K562 (cell line): ENCODE results near the gene ZFYVE28. TPM values are rescaled to one million over a fixed set of nuclear protein-coding genes. Genes with fewer than 3 reads are reported as not detected.

Experiments used
- ATAC-seq: fragments of 200-7000 bp; cut with Tn5 transposase; 3 replicates; pipeline ENCODE4 v1.9.1; 2020; ENCODE audit warnings: moderate library complexity
- BruUV-seq: library from RNA; stranded (reverse); fragments of 400-500 nt; replicated peaks from 2 replicates; lab custom pipeline; 2021; lab: Mats Ljungman, UMichigan
- CTCF ChIA-PET: fragments of 300-600 bp; formaldehyde crosslinking; extraction: SDS; loops from one replicate; lab custom pipeline; 2021; ENCODE audit warnings: low intra/inter-chr PET ratio; lab: Yijun Ruan, JAX
- POLR2A ChIA-PET: fragments of 300-600, 350-650 bp; sonication (Branson Sonifier 250); formaldehyde crosslinking; extraction: SDS; loops from one replicate; lab custom pipeline; 2021; ENCODE audit warnings: antibody characterized with exemption, inconsistent platforms; lab: Yijun Ruan, JAX
- DNase-seq, 4 experiments: peaks; one replicate each; pipeline versions ENCODE4 v3.0.0 to v3.0.0-alpha.2; 2011 to 2018; ENCODE audit warnings: low spot score in 3 of 4, mixed read lengths in 3 of 4; ENCODE audit errors: extremely low read depth in 1 of 4
- FAIRE-seq: peaks from 2 replicates; lab custom pipeline; 2011; peaks lifted over from hg19 to GRCh38; lab: Jason Lieb, UNC
- H2AFZ ChIP-seq: 2 replicates; pipeline ENCODE4 v1.6.0; 2011; ENCODE audit warnings: low read depth, low read length, control low read depth, inconsistent platforms
- H3K27ac ChIP-seq: fragments of 200-600 bp; 3 replicates; pipeline ENCODE4 v1.8.0; 2011; ENCODE audit warnings: low read depth, mild to moderate bottlenecking, control low read depth, inconsistent platforms, low read length, moderate library complexity, mixed read lengths; ENCODE audit errors: extremely low read depth
- H3K27me3 ChIP-seq, 2 experiments: fragments of 300-600 bp in 1 of 2; 2 replicates in 1 of 2; 3 replicates in 1 of 2; pipeline versions ENCODE4 v1.6.0 to v1.8.0; 2011; ENCODE audit warnings: inconsistent platforms in 2 of 2, low read length in 2 of 2, mild to moderate bottlenecking in 1 of 2, mixed read lengths in 1 of 2, moderate library complexity in 1 of 2; ENCODE audit not compliant: control insufficient read depth in 2 of 2, insufficient read depth in 2 of 2
- H3K36me3 ChIP-seq: fragments of 300-600 bp; 3 replicates; pipeline ENCODE4 v1.8.0; 2011; ENCODE audit warnings: mild to moderate bottlenecking, low read length, inconsistent platforms; ENCODE audit not compliant: control insufficient read depth, insufficient read depth
- H3K4me1 ChIP-seq, 2 experiments: fragments of 200-600 bp in 1 of 2; replicated peaks in 1 of 2; 2 replicates in 1 of 2; 3 replicates in 1 of 2; pipeline versions ENCODE4 v1.5.1 to v1.8.0; 2011; ENCODE audit warnings: inconsistent platforms in 2 of 2, low read length in 2 of 2, mild to moderate bottlenecking in 1 of 2, mixed read lengths in 1 of 2, moderate library complexity in 1 of 2; ENCODE audit not compliant: control insufficient read depth in 2 of 2, insufficient read depth in 2 of 2
- H3K4me2 ChIP-seq: 2 replicates; pipeline ENCODE4 v1.6.1; 2011; ENCODE audit warnings: low read length, control low read depth, inconsistent platforms, mixed read lengths; ENCODE audit not compliant: insufficient read depth
- H3K4me3 ChIP-seq: fragments of 200-600 bp; sonication (generic), shearing (Covaris generic); 2 replicates; pipeline ENCODE4 v1.5.1; 2016; ENCODE audit warnings: control low read depth, inconsistent platforms
- H3K79me2 ChIP-seq: fragments of 200-600 bp; 3 replicates; pipeline ENCODE4 v1.8.0; 2011; ENCODE audit warnings: low read length, inconsistent platforms; ENCODE audit not compliant: control insufficient read depth, insufficient read depth
- H3K9ac ChIP-seq, 2 experiments: 2 replicates each; pipeline versions ENCODE4 v1.6.0 to v1.6.1; 2011; ENCODE audit warnings: low read depth in 2 of 2, low read length in 2 of 2, control low read depth in 1 of 2, inconsistent platforms in 1 of 2, mild to moderate bottlenecking in 1 of 2, mixed read lengths in 1 of 2; ENCODE audit not compliant: insufficient read depth in 1 of 2
- H3K9me1 ChIP-seq: one replicate; pipeline ENCODE4 v1.6.0; 2011; ENCODE audit warnings: inconsistent platforms, mild to moderate bottlenecking, low read length, moderate library complexity; ENCODE audit not compliant: control insufficient read depth, insufficient read depth
- H3K9me3 ChIP-seq: replicated peaks from 2 replicates; pipeline ENCODE4 v1.5.1; 2011; ENCODE audit warnings: low read depth, low read length, inconsistent platforms; ENCODE audit not compliant: control insufficient read depth, insufficient read depth
- H4K20me1 ChIP-seq: replicated peaks from 2 replicates; pipeline ENCODE4 v1.6.1; 2011; ENCODE audit warnings: low read length, inconsistent platforms, mixed read lengths; ENCODE audit not compliant: control insufficient read depth, insufficient read depth
- DLX4 ChIP-seq: fragments of 250-450 bp; sonication (Bioruptor Pico); IDR thresholded peaks from 2 replicates; pipeline ENCODE4 v1.6.1; 2021; ENCODE audit warnings: mild to moderate bottlenecking
- HBP1 ChIP-seq: fragments of 450-650 bp; formaldehyde crosslinking; IDR thresholded peaks from 2 replicates; pipeline ENCODE4 v1.4.0; 2022; ENCODE audit warnings: missing genetic modification characterization
- NCOA6 ChIP-seq: fragments of 450-650 bp; IDR thresholded peaks from 2 replicates; pipeline ENCODE4 v1.6.1; 2017; ENCODE audit warnings: mild to moderate bottlenecking
- PTTG1 ChIP-seq: fragments of 450-650 bp; IDR thresholded peaks from 2 replicates; pipeline ENCODE4 v1.6.1; 2016; ENCODE audit warnings: low read depth, mild to moderate bottlenecking, missing genetic modification characterization, missing compliant biosample characterization
- RAD21 ChIP-seq, 2 experiments: fragments of 250-450 bp in 1 of 2; fragments of 450-650 bp in 1 of 2; sonication (Bioruptor Pico) in 1 of 2; formaldehyde crosslinking in 1 of 2; IDR thresholded peaks in 1 of 2; conservative IDR thresholded peaks in 1 of 2; 2 replicates each; pipeline versions ENCODE4 v1.4.0 to v1.8.0; 2020 to 2022; ENCODE audit warnings: mild to moderate bottlenecking in 2 of 2, moderate library complexity in 1 of 2
- XRCC5 ChIP-seq: fragments of 200-400 bp; formaldehyde crosslinking; IDR thresholded peaks from 2 replicates; pipeline ENCODE4 v1.6.1; 2017; ENCODE audit warnings: low read depth, mild to moderate bottlenecking, low read length
- ZBTB49 ChIP-seq: sonication (generic); formaldehyde crosslinking; IDR thresholded peaks from 2 replicates; pipeline ENCODE4 v1.8.0; 2022; ENCODE audit warnings: missing genetic modification reagents, mild to moderate bottlenecking, borderline replicate concordance
- ZNF780A ChIP-seq: fragments of 250-450 bp; sonication (Bioruptor Pico); IDR thresholded peaks from 2 replicates; pipeline ENCODE4 v1.5.0; 2021; ENCODE audit warnings: mild to moderate bottlenecking
- WGBS: fragments of 100-300 bp; shearing (Covaris generic); methylation state at CpG from one replicate; pipeline ENCODE4 v1.1.6; 2016; ENCODE audit warnings: low coverage, mixed read lengths; ENCODE audit not compliant: insufficient coverage; ENCODE audit errors: missing lambda C conversion rate; 5-methylcytosine and 5-hydroxymethylcytosine counted together
- in situ Hi-C: fragments of 300-500 bp; cut with MboI; formaldehyde crosslinking; loops from 4 replicates; pipeline ENCODE4 v1.15.0; 2018; ENCODE audit warnings: inconsistent platforms, mixed read lengths
- intact Hi-C: fragments of 100-400 bp; cut with micrococcal nuclease; formaldehyde crosslinking; loops from 2 replicates; pipeline ENCODE4 v1.14.2; 2022
- polyA plus RNA-seq, 8 experiments: library from polyadenylated mRNA; depleted of rRNA in 4 of 8; stranded (reverse) in 5 of 8; unstranded in 3 of 8; fragments of >200 nt; fragmentation: Nextera tagmentation in 2 of 8; fragmentation: Illumina TruSeq in 1 of 8; extraction: Ambion mirVana in 2 of 8; extraction: Trizol in 1 of 8; gene quantifications; 2 replicates each; pipeline versions ENCODE4 v1.2.1 to v1.2.3, GENCODE V29; 2011 to 2014; ENCODE audit warnings: inconsistent platforms in 1 of 8, missing spikeins in 1 of 8
- total RNA-seq, 7 experiments: library from RNA; depleted of rRNA in 6 of 7; stranded (reverse); fragments of >200 nt in 6 of 7; fragmentation: Illumina TruSeq in 2 of 7; extraction: Trizol in 2 of 7; gene quantifications; 2 replicates each; pipeline versions ENCODE4 v1.2.1 to v1.2.3, GENCODE V29; 2011 to 2021; ENCODE audit warnings: low replicate concordance in 1 of 7

ZFYVE28 gene
- total and polyA plus RNA-seq, 9 of the 15 experiments (the other 6 are each of a cell fraction or from before 2014, with no cell fraction given) = 1.3 to 24.8 (median 8.9) TPM

GRCh38 chr4:2324891-2325290, 93.6 kb downstream of the ZFYVE28 start:
- Histone ChIP-seq H3K4me2 (no peak overlapping the region), H3K9me1 (no peaks in the 10 kb centered on the region), H2AFZ (no peak overlapping the region), H3K27ac (no peak overlapping the region), H3K4me1 (peaks cover 0 to 13% of the 10 kb centered on the region in 2 experiments; a peak in 1 of 5 replicates), H4K20me1 (no peaks in the 10 kb centered on the region), H3K27me3 (no peaks in the 10 kb centered on the region), H3K36me3 (peaks cover 10% of the 10 kb centered on the region; the same call in 1 of the 3 replicates), H3K9me3 (peaks cover 6% of the 10 kb centered on the region), H3K4me3 (no peak overlapping the region), H3K79me2 (no peaks in the 10 kb centered on the region), H3K9ac (no peak overlapping the region)
- ATAC-seq (no peak), FAIRE-seq (no peak), DNase-seq (no peak)
- intact Hi-C loops (no loop called here), in situ Hi-C loops (no loop called here)
- TF ChIP-seq RAD21 (CRISPR knock-in tag; conservative IDR thresholded peaks at IDR 0.05 in 1 of 2, IDR thresholded peaks at IDR 0.05 in 1 of 2) = no peak
- TF ChIP-seq HBP1 = no peak
- TF ChIP-seq NCOA6 = no peak
- no peak for TF ChIP-seq PTTG1 (tag)
- no peak for TF ChIP-seq ZNF780A
- TF ChIP-seq ZBTB49 (CRISPR knock-in tag) = no peak
- no peak for TF ChIP-seq DLX4 (CRISPR knock-in tag)
- TF ChIP-seq XRCC5 = no peak
- BruUV-seq = no TSS peak
- 95% methylated on average over 1 of the region's 1 CpG for WGBS
- ChIA-PET POLR2A (interaction anchor here (0.7 kb wide), 1 partner anchor 28 kb away, joined by 4 read pairs; no protein-coding TSS in a partner anchor), CTCF (no interaction called here)
